Hepatocyte (in vitro differentiated cells): ENCODE measurements around the gene OPTC. TPM values are rescaled to one million over a fixed set of nuclear protein-coding genes. Genes with fewer than 3 reads are reported as not detected.

Experiments used
- DNase-seq: peaks from one replicate; pipeline ENCODE4 v3.0.0-alpha.2; 2016; ENCODE audit warnings: low spot score
- H2AFZ ChIP-seq: fragments of 200-600 bp; sonication (generic); 2 replicates; pipeline ENCODE4 v1.6.0; 2016; ENCODE audit warnings: antibody characterized with exemption, mild to moderate bottlenecking
- H3K27ac ChIP-seq: fragments of 200-600 bp; sonication (generic); 2 replicates; pipeline ENCODE4 v1.5.1; 2016; ENCODE audit warnings: mild to moderate bottlenecking
- H3K27me3 ChIP-seq: fragments of 200-600 bp; sonication (generic); 2 replicates; pipeline ENCODE4 v1.6.1; 2016
- H3K36me3 ChIP-seq: fragments of 200-600 bp; sonication (generic); replicated peaks from 2 replicates; pipeline ENCODE4 v1.5.1; 2016; ENCODE audit warnings: low read depth; ENCODE audit not compliant: insufficient read depth
- H3K4me1 ChIP-seq: fragments of 200-600 bp; sonication (generic); 2 replicates; pipeline ENCODE4 v1.5.1; 2016; ENCODE audit warnings: mild to moderate bottlenecking, moderate library complexity; ENCODE audit not compliant: insufficient read depth
- H3K4me2 ChIP-seq: fragments of 200-600 bp; sonication (generic); 2 replicates; pipeline ENCODE4 v1.6.0; 2016
- H3K4me3 ChIP-seq: fragments of 200-600 bp; sonication (generic); 2 replicates; pipeline ENCODE4 v1.5.1; 2016; ENCODE audit warnings: mild to moderate bottlenecking
- H3K79me2 ChIP-seq: fragments of 200-600 bp; sonication (generic); 2 replicates; pipeline ENCODE4 v1.6.0; 2017; ENCODE audit warnings: mild to moderate bottlenecking
- H3K9me2 ChIP-seq: fragments of 200-600 bp; sonication (generic); replicated peaks from 2 replicates; pipeline ENCODE4 v1.6.0; 2017; ENCODE audit warnings: mild to moderate bottlenecking; ENCODE audit not compliant: insufficient read depth
- H3K9me3 ChIP-seq: fragments of 200-600 bp; sonication (generic); 2 replicates; pipeline ENCODE4 v1.5.1; 2016; ENCODE audit warnings: low read depth, mild to moderate bottlenecking
- H4K20me1 ChIP-seq: fragments of 200-600 bp; sonication (generic); 2 replicates; pipeline ENCODE4 v1.6.0; 2016; ENCODE audit warnings: mild to moderate bottlenecking; ENCODE audit not compliant: insufficient read depth, poor library complexity, severe bottlenecking
- EZH2 ChIP-seq: fragments of 200-600 bp; sonication (generic); IDR thresholded peaks from 2 replicates; pipeline ENCODE4 v1.6.1; 2016; ENCODE audit warnings: antibody characterized with exemption, mild to moderate bottlenecking, borderline replicate concordance
- EZH2phosphoT487 ChIP-seq: fragments of 200-600 bp; sonication (generic); IDR thresholded peaks from one replicate; pipeline ENCODE4 v1.6.1; 2018; ENCODE audit warnings: antibody characterized with exemption, mild to moderate bottlenecking, low read depth, moderate library complexity; ENCODE audit not compliant: unreplicated experiment, severe bottlenecking
- WGBS: methylation state at CpG from one replicate; pipeline ENCODE4 v1.1.6; 2016; ENCODE audit warnings: low lambda C conversion rate; ENCODE audit errors: missing lambda C conversion rate; 5-methylcytosine and 5-hydroxymethylcytosine counted together
- polyA plus RNA-seq: library from polyadenylated mRNA; unstranded; fragments of >200 nt; fragmentation: Nextera tagmentation; extraction: Ambion mirVana; gene quantifications from 2 replicates; pipeline ENCODE4 v1.2.1, GENCODE V29; 2016
- total RNA-seq: library from RNA; depleted of rRNA; stranded (reverse); fragments of >200 nt; gene quantifications from 2 replicates; pipeline ENCODE4 v1.2.3, GENCODE V29; 2014
- TF ChIP-seq, protein P1 (sequence below): fragments of 200-600 bp; sonication (generic); IDR thresholded peaks from 2 replicates; pipeline ENCODE4 v1.5.1; 2016; ENCODE audit warnings: antibody characterized with exemption, mild to moderate bottlenecking; ENCODE audit not compliant: poor library complexity

Gene OPTC
- total and polyA plus RNA-seq, 2 experiments from 2014 or later = 0.28 TPM; not detected in 1

DNA sequence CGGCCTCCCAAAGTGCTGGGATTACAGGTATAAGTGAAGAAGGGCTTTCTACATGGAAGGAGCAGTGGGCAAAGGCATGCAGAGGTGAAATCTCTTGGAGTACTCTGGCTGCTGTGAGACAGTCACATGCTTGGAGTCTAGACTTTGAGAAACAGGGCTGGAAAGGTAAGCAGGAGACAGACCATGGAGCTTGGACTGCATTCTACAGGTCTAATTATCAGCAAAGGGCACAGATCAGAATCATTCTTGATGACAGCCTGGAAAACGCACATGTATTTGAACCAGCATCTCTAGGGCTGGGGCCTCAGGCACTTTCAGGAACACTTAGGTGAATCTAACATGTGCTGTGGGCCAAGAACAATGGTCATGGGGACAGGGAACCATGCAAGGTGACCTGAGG lies 25.6 kb upstream of the OPTC start:
- WGBS = 98% methylated on average over 2 of the region's 2 CpGs
- no peak overlapping the region for H3K27ac ChIP-seq

DNA sequence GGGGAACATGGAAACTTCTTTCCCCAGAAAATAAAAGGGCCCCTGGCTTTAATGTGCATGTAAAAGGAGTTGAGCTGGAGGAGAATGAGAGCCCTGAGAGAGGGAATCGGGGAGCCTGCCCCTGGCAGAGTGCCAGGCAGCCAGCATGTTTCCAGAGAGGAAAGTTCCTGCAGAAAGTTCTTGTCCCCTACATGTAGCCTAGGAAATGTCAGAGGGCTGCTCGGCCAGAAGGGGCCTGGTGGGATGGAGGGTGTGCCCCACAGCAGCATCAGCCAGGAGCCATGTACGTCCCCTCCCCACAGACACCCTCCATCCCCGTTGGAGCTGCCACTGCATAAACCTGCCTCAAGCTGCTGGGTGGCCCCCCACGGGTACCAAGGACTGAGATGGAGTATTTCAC lies 23.7 kb upstream of the OPTC start:
- H3K9me2 ChIP-seq = no peaks in the 10 kb centered on the region
- 68% methylated on average over 5 of the region's 5 CpGs for WGBS

More for the DNA sequence above, 25.6 kb upstream of the OPTC start:
- Histone ChIP-seq H3K9me3 (no peaks in the 10 kb centered on the region), H3K9me2 (no peaks in the 10 kb centered on the region), H3K4me1 (peaks cover 24% of the 10 kb centered on the region), H3K79me2 (no peaks in the 10 kb centered on the region), H3K4me3 (no peak overlapping the region), H3K4me2 (no peak overlapping the region), H4K20me1 (no peaks in the 10 kb centered on the region), H3K27me3 (no peaks in the 10 kb centered on the region), H3K36me3 (no peaks in the 10 kb centered on the region), H2AFZ (no peak overlapping the region)
- DNase-seq = no peak
- TF ChIP-seq EZH2phosphoT487 (no peak), EZH2 (no peak)
- TF ChIP-seq, protein P1, sequence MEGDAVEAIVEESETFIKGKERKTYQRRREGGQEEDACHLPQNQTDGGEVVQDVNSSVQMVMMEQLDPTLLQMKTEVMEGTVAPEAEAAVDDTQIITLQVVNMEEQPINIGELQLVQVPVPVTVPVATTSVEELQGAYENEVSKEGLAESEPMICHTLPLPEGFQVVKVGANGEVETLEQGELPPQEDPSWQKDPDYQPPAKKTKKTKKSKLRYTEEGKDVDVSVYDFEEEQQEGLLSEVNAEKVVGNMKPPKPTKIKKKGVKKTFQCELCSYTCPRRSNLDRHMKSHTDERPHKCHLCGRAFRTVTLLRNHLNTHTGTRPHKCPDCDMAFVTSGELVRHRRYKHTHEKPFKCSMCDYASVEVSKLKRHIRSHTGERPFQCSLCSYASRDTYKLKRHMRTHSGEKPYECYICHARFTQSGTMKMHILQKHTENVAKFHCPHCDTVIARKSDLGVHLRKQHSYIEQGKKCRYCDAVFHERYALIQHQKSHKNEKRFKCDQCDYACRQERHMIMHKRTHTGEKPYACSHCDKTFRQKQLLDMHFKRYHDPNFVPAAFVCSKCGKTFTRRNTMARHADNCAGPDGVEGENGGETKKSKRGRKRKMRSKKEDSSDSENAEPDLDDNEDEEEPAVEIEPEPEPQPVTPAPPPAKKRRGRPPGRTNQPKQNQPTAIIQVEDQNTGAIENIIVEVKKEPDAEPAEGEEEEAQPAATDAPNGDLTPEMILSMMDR = no peak

DNA sequence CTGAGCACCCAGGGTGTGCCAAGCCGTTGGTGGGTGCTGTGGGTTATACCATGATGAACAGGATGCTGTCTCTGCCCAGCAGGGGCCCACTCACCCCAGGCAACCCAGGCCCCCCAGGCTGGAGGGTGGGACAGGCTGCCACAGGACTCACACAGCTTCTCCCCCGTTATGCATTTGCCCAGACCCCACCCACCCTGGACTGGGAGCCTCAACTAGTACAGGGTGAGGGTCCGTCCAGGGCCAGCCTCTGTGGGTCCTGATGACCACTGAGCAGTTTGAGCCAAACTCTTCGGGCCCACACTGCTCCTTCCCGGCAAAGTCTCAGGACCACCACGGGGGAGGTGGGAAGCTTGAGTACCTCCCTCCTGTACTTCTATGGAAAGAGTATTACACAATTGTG lies 22.1 kb upstream of the OPTC start:
- H3K27me3 ChIP-seq = no peaks in the 10 kb centered on the region
- no peak overlapping the region for H3K27ac ChIP-seq
- no peak for DNase-seq
- 74% methylated on average over 6 of the region's 6 CpGs for WGBS
- no peaks in the 10 kb centered on the region for H3K9me3 ChIP-seq
- H3K79me2 ChIP-seq = no peaks in the 10 kb centered on the region
- H3K36me3 ChIP-seq = no peaks in the 10 kb centered on the region
- H3K9me2 ChIP-seq = no peaks in the 10 kb centered on the region
- H4K20me1 ChIP-seq = no peaks in the 10 kb centered on the region
- TF ChIP-seq EZH2phosphoT487 (no peak), EZH2 (no peak)
- TF ChIP-seq, protein P1 = no peak
- H2AFZ ChIP-seq = no peak overlapping the region
- no peak overlapping the region for H3K4me3 ChIP-seq
- no peak overlapping the region for H3K4me2 ChIP-seq
- H3K4me1 ChIP-seq = peaks cover 9% of the 10 kb centered on the region

More for the DNA sequence above, 23.7 kb upstream of the OPTC start:
- no peak for TF ChIP-seq EZH2
- TF ChIP-seq EZH2phosphoT487 = no peak
- TF ChIP-seq, protein P1 = no peak
- Histone ChIP-seq H2AFZ (no peak overlapping the region), H3K27me3 (no peaks in the 10 kb centered on the region), H3K9me3 (no peaks in the 10 kb centered on the region), H4K20me1 (no peaks in the 10 kb centered on the region), H3K79me2 (no peaks in the 10 kb centered on the region), H3K36me3 (no peaks in the 10 kb centered on the region), H3K4me1 (peaks cover 17% of the 10 kb centered on the region), H3K4me3 (no peak overlapping the region), H3K4me2 (no peak overlapping the region), H3K27ac (no peak overlapping the region)
- DNase-seq = no peak

DNA sequence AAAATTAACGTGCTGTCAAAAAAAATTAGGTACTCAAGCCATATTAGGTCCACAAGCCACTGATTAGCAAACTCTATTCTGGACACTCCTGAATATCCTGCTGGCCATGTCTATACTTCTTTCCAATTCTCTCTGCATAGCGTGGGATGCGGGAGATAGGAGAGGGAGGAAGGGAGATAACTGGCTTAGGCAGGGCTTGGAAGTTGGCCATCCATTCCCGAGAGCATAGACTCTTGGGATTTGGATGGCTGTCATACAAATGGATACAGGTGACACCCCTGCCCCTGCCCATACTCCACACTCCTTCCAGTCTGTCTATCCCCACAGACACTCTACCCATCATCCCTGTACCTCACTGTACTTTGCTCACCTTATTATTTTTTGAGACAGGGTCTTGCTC lies 20.7 kb upstream of the OPTC start:
- 83% methylated on average over 4 of the region's 4 CpGs for WGBS
- Histone ChIP-seq H4K20me1 (no peaks in the 10 kb centered on the region), H3K9me3 (no peaks in the 10 kb centered on the region), H3K4me3 (no peak overlapping the region), H3K79me2 (no peaks in the 10 kb centered on the region), H3K27me3 (no peaks in the 10 kb centered on the region), H3K4me1 (peaks cover 9% of the 10 kb centered on the region), H3K9me2 (no peaks in the 10 kb centered on the region), H3K27ac (no peak overlapping the region), H3K4me2 (no peak overlapping the region), H2AFZ (no peak overlapping the region), H3K36me3 (no peaks in the 10 kb centered on the region)
- DNase-seq = no peak
- TF ChIP-seq, protein P1 = no peak
- no peak for TF ChIP-seq EZH2phosphoT487
